GM23338 (cell line): Measurements from ENCODE around the gene GPATCH8.

Source experiments
- CREB1 ChIP-seq: fragments of 250-450 bp; sonication (Bioruptor Pico); IDR thresholded peaks from 2 replicates; pipeline ENCODE4 v1.5.0; 2020; ENCODE audit warnings: low read depth, mild to moderate bottlenecking, moderate library complexity
- CTCF ChIP-seq, 2 experiments: fragments of 200-600 bp in 1 of 2; sonication (generic) in 1 of 2; conservative IDR thresholded peaks; 2 replicates each; pipeline versions ENCODE4 v1.5.1 to v1.6.1; 2016 to 2017; ENCODE audit warnings: antibody characterized with exemption in 2 of 2, low read depth in 2 of 2, mild to moderate bottlenecking in 2 of 2, moderate library complexity in 1 of 2
- EZH2 ChIP-seq: fragments of 200-600 bp; sonication (generic); IDR thresholded peaks from one replicate; pipeline ENCODE4 v1.8.0; 2017; ENCODE audit warnings: antibody characterized with exemption, mild to moderate bottlenecking, low read depth; ENCODE audit not compliant: unreplicated experiment
- EZH2phosphoT487 ChIP-seq: fragments of 200-600 bp; sonication (generic); IDR thresholded peaks from one replicate; pipeline ENCODE4 v1.8.1; 2018; ENCODE audit warnings: antibody characterized with exemption; ENCODE audit not compliant: unreplicated experiment
- JUNB ChIP-seq: IDR thresholded peaks from one replicate; pipeline ENCODE4 v1.6.1; 2016; ENCODE audit warnings: antibody characterized with exemption; ENCODE audit not compliant: unreplicated experiment
- NANOG ChIP-seq: IDR thresholded peaks from 2 replicates; pipeline ENCODE4 v1.6.1; 2016; ENCODE audit warnings: antibody characterized with exemption, borderline replicate concordance
- POLR2AphosphoS5 ChIP-seq: IDR thresholded peaks from 2 replicates; pipeline ENCODE4 v1.6.1; 2016; ENCODE audit warnings: antibody characterized with exemption, low read depth
- REST ChIP-seq: IDR thresholded peaks from one replicate; pipeline ENCODE4 v1.6.1; 2018; ENCODE audit warnings: antibody characterized with exemption; ENCODE audit not compliant: unreplicated experiment
- STAT1 ChIP-seq: IDR thresholded peaks from one replicate; pipeline ENCODE4 v1.6.1; 2016; ENCODE audit warnings: antibody characterized with exemption; ENCODE audit not compliant: unreplicated experiment
- ZNF114 ChIP-seq: fragments of 250-450 bp; sonication (Bioruptor Pico); IDR thresholded peaks from 2 replicates; pipeline ENCODE4 v1.5.0; 2020; ENCODE audit warnings: mild to moderate bottlenecking, moderate library complexity
- ZNF331 ChIP-seq: fragments of 250-450 bp; sonication (Bioruptor Pico); IDR thresholded peaks from 2 replicates; pipeline ENCODE4 v1.5.0; 2020; ENCODE audit warnings: low read depth, mild to moderate bottlenecking, moderate library complexity
- ZNF462 ChIP-seq: fragments of 250-450 bp; sonication (Bioruptor Pico); IDR thresholded peaks from 2 replicates; pipeline ENCODE4 v1.5.0; 2020; ENCODE audit warnings: mild to moderate bottlenecking, moderate library complexity
- TF ChIP-seq, protein P1 (sequence below): IDR thresholded peaks from 2 replicates; pipeline ENCODE4 v1.6.1; 2016; ENCODE audit warnings: antibody characterized with exemption

- TF ChIP-seq POLR2AphosphoS5, result no peak
- no peak for TF ChIP-seq EZH2phosphoT487
- no peak for TF ChIP-seq JUNB
- no peak for TF ChIP-seq CREB1
- no peak for TF ChIP-seq ZNF331 (CRISPR knock-in tag)
- TF ChIP-seq CTCF (conservative IDR thresholded peaks at IDR 0.05; ENCODE audit: low read depth in 2 of 2), result no peak
- TF ChIP-seq, protein P1, sequence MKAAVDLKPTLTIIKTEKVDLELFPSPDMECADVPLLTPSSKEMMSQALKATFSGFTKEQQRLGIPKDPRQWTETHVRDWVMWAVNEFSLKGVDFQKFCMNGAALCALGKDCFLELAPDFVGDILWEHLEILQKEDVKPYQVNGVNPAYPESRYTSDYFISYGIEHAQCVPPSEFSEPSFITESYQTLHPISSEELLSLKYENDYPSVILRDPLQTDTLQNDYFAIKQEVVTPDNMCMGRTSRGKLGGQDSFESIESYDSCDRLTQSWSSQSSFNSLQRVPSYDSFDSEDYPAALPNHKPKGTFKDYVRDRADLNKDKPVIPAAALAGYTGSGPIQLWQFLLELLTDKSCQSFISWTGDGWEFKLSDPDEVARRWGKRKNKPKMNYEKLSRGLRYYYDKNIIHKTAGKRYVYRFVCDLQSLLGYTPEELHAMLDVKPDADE, result no peak
- no peak for TF ChIP-seq EZH2
- TF ChIP-seq STAT1, result no peak
- TF ChIP-seq REST, result no peak
- no peak for TF ChIP-seq NANOG
- TF ChIP-seq ZNF462 (CRISPR knock-in tag), result no peak
- TF ChIP-seq ZNF114, result no peak
Observed at GRCh38 chr17:44359458-44360143, 143.6 kb downstream of the GPATCH8 start.
